SU-DHL-6 (cell line): ENCODE measurements around the gene NOS3.
"Not testable (repeated sequence)": the region's sequence is repeated elsewhere in the genome, so short reads cannot be mapped to it uniquely, and the experiment has no call there.

Source experiments
- H2AFZ ChIP-seq: fragments of 200-600 bp; sonication (generic); 2 replicates; pipeline ENCODE4 v1.6.1; 2014; ENCODE audit warnings: low read depth, mild to moderate bottlenecking, moderate library complexity, mixed read lengths, antibody characterized with exemption, low read length; ENCODE audit not compliant: severe bottlenecking
- H3F3A ChIP-seq: fragments of 200-600 bp; shearing (Covaris generic); 2 replicates; pipeline ENCODE4 v1.6.0; 2016; ENCODE audit warnings: antibody characterized with exemption, mild to moderate bottlenecking; ENCODE audit not compliant: insufficient read depth
- H3K27ac ChIP-seq: fragments of 200-600 bp; sonication (generic); 2 replicates; pipeline ENCODE4 v1.5.1; 2016; ENCODE audit warnings: low read depth, mild to moderate bottlenecking, low read length, moderate library complexity, mixed read lengths
- H3K27me3 ChIP-seq: fragments of 200-600 bp; sonication (generic), shearing (Covaris generic); 2 replicates; pipeline ENCODE4 v1.6.0; 2014; ENCODE audit warnings: mild to moderate bottlenecking, low read length
- H3K36me3 ChIP-seq: fragments of 200-600 bp; sonication (generic); 2 replicates; pipeline ENCODE4 v1.6.1; 2014; ENCODE audit warnings: mild to moderate bottlenecking, low read length, mixed read lengths
- H3K4me2 ChIP-seq: fragments of 300-600, 200-600 bp; shearing (Covaris generic), sonication (generic); 2 replicates; pipeline ENCODE4 v1.6.0; 2014; ENCODE audit warnings: low read length, low read depth, mild to moderate bottlenecking; ENCODE audit not compliant: poor library complexity, severe bottlenecking
- H3K4me3 ChIP-seq: fragments of 200-600 bp; sonication (generic); 2 replicates; pipeline ENCODE4 v1.5.1; 2014; ENCODE audit warnings: antibody characterized with exemption, low read length, mild to moderate bottlenecking, mixed read lengths; ENCODE audit not compliant: insufficient read depth, poor library complexity, severe bottlenecking
- H3K79me2 ChIP-seq: fragments of 200-600 bp; sonication (generic); 2 replicates; pipeline ENCODE4 v1.6.1; 2014; ENCODE audit warnings: mild to moderate bottlenecking, low read length, moderate library complexity; ENCODE audit not compliant: insufficient read depth
- H3K9ac ChIP-seq: fragments of 200-600 bp; sonication (generic); 2 replicates; pipeline ENCODE4 v1.7.0; 2014; ENCODE audit warnings: mild to moderate bottlenecking, low read length
- H3K9me2 ChIP-seq: fragments of 200-600 bp; sonication (generic); replicated peaks from 2 replicates; pipeline ENCODE4 v1.6.1; 2014; ENCODE audit warnings: low read length; ENCODE audit not compliant: insufficient read depth
- H3K9me3 ChIP-seq: fragments of 200-600 bp; sonication (generic); 2 replicates; pipeline ENCODE4 v1.6.1; 2014; ENCODE audit warnings: low read length, mixed read lengths; ENCODE audit not compliant: insufficient read depth
- H4K20me1 ChIP-seq: fragments of 200-600 bp; sonication (generic); 2 replicates; pipeline ENCODE4 v1.6.1; 2014; ENCODE audit warnings: low read depth, mild to moderate bottlenecking, antibody characterized with exemption, low read length, moderate library complexity, mixed read lengths
- CTCF ChIP-seq: fragments of 200-600 bp; sonication (generic); IDR thresholded peaks from one replicate; pipeline ENCODE4 v1.5.1; 2017; ENCODE audit warnings: antibody characterized with exemption, mild to moderate bottlenecking, low read length, moderate library complexity; ENCODE audit not compliant: insufficient read depth, poor library complexity, severe bottlenecking
- EZH2phosphoT487 ChIP-seq: fragments of 200-600 bp; sonication (generic), shearing (Covaris generic); conservative IDR thresholded peaks from 2 replicates; pipeline ENCODE4 v1.6.1; 2018; ENCODE audit warnings: mild to moderate bottlenecking, antibody characterized with exemption, low read length, moderate library complexity, mixed read lengths

Gene NOS3

GRCh38 chr7:151010307-151011096, 19.7 kb downstream of the NOS3 start:
- Histone ChIP-seq H3K4me3 (no peak overlapping the region), H3K9me3 (no peaks in the 10 kb centered on the region), H3K27ac (no peak overlapping the region), H3K4me2 (no peak overlapping the region), H3K36me3 (no peaks in the 10 kb centered on the region), H2AFZ (no peak overlapping the region), H3K9me2 (no peaks in the 10 kb centered on the region), H3K27me3 (no peaks in the 10 kb centered on the region), H3K9ac (no peak overlapping the region), H4K20me1 (no peaks in the 10 kb centered on the region), H3K79me2 (no peaks in the 10 kb centered on the region), H3F3A (no peaks in the 10 kb centered on the region)
- no peak for TF ChIP-seq CTCF

- Histone ChIP-seq H3K27me3 (no peaks in the 10 kb centered on the region), H3K9me3 (no peaks in the 10 kb centered on the region), H3K4me3 (no peak overlapping the region), H3K4me2 (no peak overlapping the region), H3K9me2 (no peaks in the 10 kb centered on the region), H2AFZ (no peak overlapping the region), H3F3A (no peaks in the 10 kb centered on the region), H3K9ac (no peak overlapping the region), H3K79me2 (no peaks in the 10 kb centered on the region), H3K36me3 (no peaks in the 10 kb centered on the region), H4K20me1 (no peaks in the 10 kb centered on the region), H3K27ac (no peak overlapping the region)
- TF ChIP-seq EZH2phosphoT487 (no peak), CTCF (no peak)
Observed at GRCh38 chr7:151011097-151011409, 20.2 kb downstream of the NOS3 start.

- not testable (repeated sequence) for H3K4me2 ChIP-seq, H2AFZ ChIP-seq, H3F3A ChIP-seq, H3K79me2 ChIP-seq, H4K20me1 ChIP-seq, H3K9me3 ChIP-seq, H3K36me3 ChIP-seq, H3K9ac ChIP-seq, H3K27me3 ChIP-seq, H3K27ac ChIP-seq, H3K4me3 ChIP-seq, H3K9me2 ChIP-seq
Observed at GRCh38 chr7:151011616-151012015, 20.8 kb downstream of the NOS3 start.

GRCh38 chr7:151012031-151012692, 21.3 kb downstream of the NOS3 start:
- Histone ChIP-seq H3K9ac (no peak overlapping the region), H3K27ac (no peak overlapping the region), H3K9me2 (no peaks in the 10 kb centered on the region), H3K4me2 (no peak overlapping the region), H3K27me3 (no peaks in the 10 kb centered on the region), H3F3A (no peaks in the 10 kb centered on the region), H4K20me1 (no peaks in the 10 kb centered on the region), H3K79me2 (no peaks in the 10 kb centered on the region), H3K9me3 (no peaks in the 10 kb centered on the region), H3K4me3 (no peak overlapping the region), H3K36me3 (no peaks in the 10 kb centered on the region), H2AFZ (no peak overlapping the region)
- TF ChIP-seq EZH2phosphoT487 (no peak), CTCF (no peak)
